HepG2 (cell line): ENCODE results near the gene CABP2. TPM values are rescaled to one million over a fixed set of nuclear protein-coding genes. Genes with fewer than 3 reads are reported as not detected.
A peak's percentile ranks its signal among the peaks of the same experiment; 100 is the strongest.

ENCODE experiments used
- CENPT ChIP-seq: sonication (generic); formaldehyde crosslinking; IDR thresholded peaks from 2 replicates; pipeline ENCODE4 v1.8.0; 2022; ENCODE audit warnings: low read depth, mild to moderate bottlenecking, moderate library complexity, missing genetic modification reagents
- GATAD2A ChIP-seq: IDR thresholded peaks from 2 replicates; pipeline ENCODE4 v1.6.1; 2016
- HNRNPK ChIP-seq: fragments of 200-400 bp; formaldehyde crosslinking; IDR thresholded peaks from 2 replicates; pipeline ENCODE4 v1.6.1; 2018; ENCODE audit warnings: low read length, low read depth, moderate library complexity, mild to moderate bottlenecking; ENCODE audit not compliant: poor library complexity, severe bottlenecking
- JUN ChIP-seq: sonication (generic); formaldehyde crosslinking; IDR thresholded peaks from 2 replicates; pipeline ENCODE4 v1.4.0; 2020; ENCODE audit warnings: mild to moderate bottlenecking, missing genetic modification reagents
- NFE2 ChIP-seq: sonication (generic); formaldehyde crosslinking; IDR thresholded peaks from 2 replicates; pipeline ENCODE4 v1.4.0; 2020; ENCODE audit warnings: missing genetic modification reagents
- NFYC ChIP-seq: IDR thresholded peaks from 2 replicates; pipeline ENCODE4 v1.6.1; 2016; ENCODE audit warnings: missing genetic modification reagents, missing compliant biosample characterization
- PBX2 ChIP-seq: IDR thresholded peaks from 2 replicates; pipeline ENCODE4 v1.6.1; 2016; ENCODE audit warnings: control low read depth
- SSRP1 ChIP-seq: IDR thresholded peaks from 2 replicates; pipeline ENCODE4 v1.6.1; 2016; ENCODE audit warnings: control low read depth
- ZFP36 ChIP-seq: fragments of 150-350 bp; IDR thresholded peaks from 2 replicates; pipeline ENCODE4 v1.6.1; 2018; ENCODE audit warnings: borderline replicate concordance, low read length, low read depth; ENCODE audit not compliant: partially characterized antibody
- ZNF230 ChIP-seq: sonication (generic); formaldehyde crosslinking; IDR thresholded peaks from 2 replicates; pipeline ENCODE4 v1.4.0; 2020; ENCODE audit warnings: mild to moderate bottlenecking, missing genetic modification reagents
- ZNF652 ChIP-seq: IDR thresholded peaks from 2 replicates; pipeline ENCODE4 v1.6.1; 2016; ENCODE audit warnings: low read depth, borderline replicate concordance
- polyA plus RNA-seq, 8 experiments: library from polyadenylated mRNA; depleted of rRNA in 3 of 8; stranded (reverse) in 7 of 8; unstranded in 1 of 8; fragments of >200 nt; fragmentation: Illumina TruSeq in 4 of 8; extraction: Trizol in 4 of 8; gene quantifications; 2 replicates each; pipeline versions ENCODE4 v1.2.1 to v1.2.3, GENCODE V29; 2011 to 2016; ENCODE audit warnings: low read depth in 4 of 8, missing spikeins in 1 of 8, mixed read lengths in 1 of 8; ENCODE audit not compliant: insufficient read depth in 1 of 8
- total RNA-seq, 5 experiments: library from RNA; depleted of rRNA; stranded (reverse); fragments of >200 nt; fragmentation: Illumina TruSeq; extraction: Trizol; gene quantifications; 2 replicates each; pipeline ENCODE4 v1.2.3, GENCODE V29; 2016; ENCODE audit warnings: low read depth in 1 of 5
- TF ChIP-seq, protein P1 (sequence below), 2 experiments: sonication (generic) in 1 of 2; formaldehyde crosslinking in 1 of 2; IDR thresholded peaks; 2 replicates each; pipeline versions ENCODE4 v1.5.1 to v1.6.1; 2011 to 2020; ENCODE audit warnings: borderline replicate concordance in 1 of 2, low read depth in 1 of 2, low read length in 1 of 2, mild to moderate bottlenecking in 1 of 2, missing genetic modification reagents in 1 of 2, moderate library complexity in 1 of 2
- TF ChIP-seq, protein P2 (sequence below): sonication (generic); formaldehyde crosslinking; IDR thresholded peaks from 2 replicates; pipeline ENCODE4 v1.4.0; 2020; ENCODE audit warnings: mild to moderate bottlenecking, missing genetic modification reagents
- TF ChIP-seq, protein P3 (sequence below): fragments of 450-650 bp; IDR thresholded peaks from 2 replicates; pipeline ENCODE4 v1.6.1; 2016
- TF ChIP-seq, protein P4 (sequence below): IDR thresholded peaks from 2 replicates; pipeline ENCODE4 v1.6.1; 2012; ENCODE audit warnings: low read length, improper control_type of control experiment

CABP2 gene
- total and polyA plus RNA-seq, 2 of the 13 experiments (the other 11 are each of a cell fraction or from before 2014, with no cell fraction given), result not detected

DNA sequence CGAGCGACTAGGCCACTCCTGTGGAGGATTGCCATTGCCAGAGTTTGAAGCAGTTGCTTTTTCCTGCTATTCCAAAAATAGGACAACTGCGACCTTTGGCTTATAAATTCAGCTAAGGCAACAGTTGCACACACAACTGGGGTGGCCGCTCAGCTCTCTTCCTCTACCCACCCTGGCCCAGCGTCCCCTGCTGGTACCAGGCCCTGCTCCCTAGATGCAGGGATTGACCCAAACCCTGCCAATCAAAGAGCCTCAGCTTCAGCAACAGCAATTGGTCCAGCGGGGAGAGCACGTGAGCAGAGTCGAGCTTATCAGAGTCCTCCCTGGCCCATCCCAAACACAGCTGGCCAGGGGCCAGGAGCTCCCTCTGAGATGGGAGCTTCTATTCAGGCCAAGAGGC, 22.0 kb upstream of the CABP2 start (continued):
- TF ChIP-seq, protein P1, sequence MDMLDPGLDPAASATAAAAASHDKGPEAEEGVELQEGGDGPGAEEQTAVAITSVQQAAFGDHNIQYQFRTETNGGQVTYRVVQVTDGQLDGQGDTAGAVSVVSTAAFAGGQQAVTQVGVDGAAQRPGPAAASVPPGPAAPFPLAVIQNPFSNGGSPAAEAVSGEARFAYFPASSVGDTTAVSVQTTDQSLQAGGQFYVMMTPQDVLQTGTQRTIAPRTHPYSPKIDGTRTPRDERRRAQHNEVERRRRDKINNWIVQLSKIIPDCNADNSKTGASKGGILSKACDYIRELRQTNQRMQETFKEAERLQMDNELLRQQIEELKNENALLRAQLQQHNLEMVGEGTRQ (IDR thresholded peaks at IDR 0.05; ENCODE audit: low read depth, low read length), result peak; percentile 64
- TF ChIP-seq, protein P1 (CRISPR knock-in tag; IDR thresholded peaks at IDR 0.05; ENCODE audit: borderline replicate concordance), result peak; percentile 72; the same call in 1 of the 2 replicates
- TF ChIP-seq ZFP36, result no peak
- no peak for TF ChIP-seq JUN
- TF ChIP-seq PBX2 (CRISPR knock-in tag), result peak; percentile 68
- TF ChIP-seq NFE2, result no peak
- no peak for TF ChIP-seq ZNF230 (CRISPR knock-in tag)
- TF ChIP-seq NFYC (CRISPR knock-in tag), result peak; percentile 44
- TF ChIP-seq CENPT (CRISPR knock-in tag), result no peak
- TF ChIP-seq SSRP1 (CRISPR knock-in tag), result no peak
- TF ChIP-seq HNRNPK, result no peak
- TF ChIP-seq GATAD2A (CRISPR knock-in tag), result no peak
- TF ChIP-seq ZNF652, result no peak
- TF ChIP-seq, protein P2, sequence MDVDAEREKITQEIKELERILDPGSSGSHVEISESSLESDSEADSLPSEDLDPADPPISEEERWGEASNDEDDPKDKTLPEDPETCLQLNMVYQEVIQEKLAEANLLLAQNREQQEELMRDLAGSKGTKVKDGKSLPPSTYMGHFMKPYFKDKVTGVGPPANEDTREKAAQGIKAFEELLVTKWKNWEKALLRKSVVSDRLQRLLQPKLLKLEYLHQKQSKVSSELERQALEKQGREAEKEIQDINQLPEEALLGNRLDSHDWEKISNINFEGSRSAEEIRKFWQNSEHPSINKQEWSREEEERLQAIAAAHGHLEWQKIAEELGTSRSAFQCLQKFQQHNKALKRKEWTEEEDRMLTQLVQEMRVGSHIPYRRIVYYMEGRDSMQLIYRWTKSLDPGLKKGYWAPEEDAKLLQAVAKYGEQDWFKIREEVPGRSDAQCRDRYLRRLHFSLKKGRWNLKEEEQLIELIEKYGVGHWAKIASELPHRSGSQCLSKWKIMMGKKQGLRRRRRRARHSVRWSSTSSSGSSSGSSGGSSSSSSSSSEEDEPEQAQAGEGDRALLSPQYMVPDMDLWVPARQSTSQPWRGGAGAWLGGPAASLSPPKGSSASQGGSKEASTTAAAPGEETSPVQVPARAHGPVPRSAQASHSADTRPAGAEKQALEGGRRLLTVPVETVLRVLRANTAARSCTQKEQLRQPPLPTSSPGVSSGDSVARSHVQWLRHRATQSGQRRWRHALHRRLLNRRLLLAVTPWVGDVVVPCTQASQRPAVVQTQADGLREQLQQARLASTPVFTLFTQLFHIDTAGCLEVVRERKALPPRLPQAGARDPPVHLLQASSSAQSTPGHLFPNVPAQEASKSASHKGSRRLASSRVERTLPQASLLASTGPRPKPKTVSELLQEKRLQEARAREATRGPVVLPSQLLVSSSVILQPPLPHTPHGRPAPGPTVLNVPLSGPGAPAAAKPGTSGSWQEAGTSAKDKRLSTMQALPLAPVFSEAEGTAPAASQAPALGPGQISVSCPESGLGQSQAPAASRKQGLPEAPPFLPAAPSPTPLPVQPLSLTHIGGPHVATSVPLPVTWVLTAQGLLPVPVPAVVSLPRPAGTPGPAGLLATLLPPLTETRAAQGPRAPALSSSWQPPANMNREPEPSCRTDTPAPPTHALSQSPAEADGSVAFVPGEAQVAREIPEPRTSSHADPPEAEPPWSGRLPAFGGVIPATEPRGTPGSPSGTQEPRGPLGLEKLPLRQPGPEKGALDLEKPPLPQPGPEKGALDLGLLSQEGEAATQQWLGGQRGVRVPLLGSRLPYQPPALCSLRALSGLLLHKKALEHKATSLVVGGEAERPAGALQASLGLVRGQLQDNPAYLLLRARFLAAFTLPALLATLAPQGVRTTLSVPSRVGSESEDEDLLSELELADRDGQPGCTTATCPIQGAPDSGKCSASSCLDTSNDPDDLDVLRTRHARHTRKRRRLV (CRISPR knock-in tag), result no peak
- TF ChIP-seq, protein P3, sequence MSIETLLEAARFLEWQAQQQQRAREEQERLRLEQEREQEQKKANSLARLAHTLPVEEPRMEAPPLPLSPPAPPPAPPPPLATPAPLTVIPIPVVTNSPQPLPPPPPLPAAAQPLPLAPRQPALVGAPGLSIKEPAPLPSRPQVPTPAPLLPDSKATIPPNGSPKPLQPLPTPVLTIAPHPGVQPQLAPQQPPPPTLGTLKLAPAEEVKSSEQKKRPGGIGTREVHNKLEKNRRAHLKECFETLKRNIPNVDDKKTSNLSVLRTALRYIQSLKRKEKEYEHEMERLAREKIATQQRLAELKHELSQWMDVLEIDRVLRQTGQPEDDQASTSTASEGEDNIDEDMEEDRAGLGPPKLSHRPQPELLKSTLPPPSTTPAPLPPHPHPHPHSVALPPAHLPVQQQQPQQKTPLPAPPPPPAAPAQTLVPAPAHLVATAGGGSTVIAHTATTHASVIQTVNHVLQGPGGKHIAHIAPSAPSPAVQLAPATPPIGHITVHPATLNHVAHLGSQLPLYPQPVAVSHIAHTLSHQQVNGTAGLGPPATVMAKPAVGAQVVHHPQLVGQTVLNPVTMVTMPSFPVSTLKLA, result no peak
- TF ChIP-seq, protein P4, sequence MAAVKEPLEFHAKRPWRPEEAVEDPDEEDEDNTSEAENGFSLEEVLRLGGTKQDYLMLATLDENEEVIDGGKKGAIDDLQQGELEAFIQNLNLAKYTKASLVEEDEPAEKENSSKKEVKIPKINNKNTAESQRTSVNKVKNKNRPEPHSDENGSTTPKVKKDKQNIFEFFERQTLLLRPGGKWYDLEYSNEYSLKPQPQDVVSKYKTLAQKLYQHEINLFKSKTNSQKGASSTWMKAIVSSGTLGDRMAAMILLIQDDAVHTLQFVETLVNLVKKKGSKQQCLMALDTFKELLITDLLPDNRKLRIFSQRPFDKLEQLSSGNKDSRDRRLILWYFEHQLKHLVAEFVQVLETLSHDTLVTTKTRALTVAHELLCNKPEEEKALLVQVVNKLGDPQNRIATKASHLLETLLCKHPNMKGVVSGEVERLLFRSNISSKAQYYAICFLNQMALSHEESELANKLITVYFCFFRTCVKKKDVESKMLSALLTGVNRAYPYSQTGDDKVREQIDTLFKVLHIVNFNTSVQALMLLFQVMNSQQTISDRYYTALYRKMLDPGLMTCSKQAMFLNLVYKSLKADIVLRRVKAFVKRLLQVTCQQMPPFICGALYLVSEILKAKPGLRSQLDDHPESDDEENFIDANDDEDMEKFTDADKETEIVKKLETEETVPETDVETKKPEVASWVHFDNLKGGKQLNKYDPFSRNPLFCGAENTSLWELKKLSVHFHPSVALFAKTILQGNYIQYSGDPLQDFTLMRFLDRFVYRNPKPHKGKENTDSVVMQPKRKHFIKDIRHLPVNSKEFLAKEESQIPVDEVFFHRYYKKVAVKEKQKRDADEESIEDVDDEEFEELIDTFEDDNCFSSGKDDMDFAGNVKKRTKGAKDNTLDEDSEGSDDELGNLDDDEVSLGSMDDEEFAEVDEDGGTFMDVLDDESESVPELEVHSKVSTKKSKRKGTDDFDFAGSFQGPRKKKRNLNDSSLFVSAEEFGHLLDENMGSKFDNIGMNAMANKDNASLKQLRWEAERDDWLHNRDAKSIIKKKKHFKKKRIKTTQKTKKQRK, result no peak
